CD4-positive, alpha-beta T cell treated with Interleukin-12 subunit alpha and Interleukin-12 subunit beta, for 1 hour (primary cell): ENCODE results near the gene SEZ6L2.
A peak's percentile ranks its signal among the peaks of the same experiment; 100 is the strongest.
"Not testable (repeated sequence)": the region's sequence is repeated elsewhere in the genome, so short reads cannot be mapped to it uniquely, and the experiment has no call there.

Experiments used
- DNase-seq: peaks from one replicate; pipeline ENCODE4 v3.0.0-alpha.2; 2020

The SEZ6L2 gene

GRCh38 chr16:29849505-29849904 is 49.8 kb downstream of the SEZ6L2 start:
- DNase-seq, result no peak

DNA sequence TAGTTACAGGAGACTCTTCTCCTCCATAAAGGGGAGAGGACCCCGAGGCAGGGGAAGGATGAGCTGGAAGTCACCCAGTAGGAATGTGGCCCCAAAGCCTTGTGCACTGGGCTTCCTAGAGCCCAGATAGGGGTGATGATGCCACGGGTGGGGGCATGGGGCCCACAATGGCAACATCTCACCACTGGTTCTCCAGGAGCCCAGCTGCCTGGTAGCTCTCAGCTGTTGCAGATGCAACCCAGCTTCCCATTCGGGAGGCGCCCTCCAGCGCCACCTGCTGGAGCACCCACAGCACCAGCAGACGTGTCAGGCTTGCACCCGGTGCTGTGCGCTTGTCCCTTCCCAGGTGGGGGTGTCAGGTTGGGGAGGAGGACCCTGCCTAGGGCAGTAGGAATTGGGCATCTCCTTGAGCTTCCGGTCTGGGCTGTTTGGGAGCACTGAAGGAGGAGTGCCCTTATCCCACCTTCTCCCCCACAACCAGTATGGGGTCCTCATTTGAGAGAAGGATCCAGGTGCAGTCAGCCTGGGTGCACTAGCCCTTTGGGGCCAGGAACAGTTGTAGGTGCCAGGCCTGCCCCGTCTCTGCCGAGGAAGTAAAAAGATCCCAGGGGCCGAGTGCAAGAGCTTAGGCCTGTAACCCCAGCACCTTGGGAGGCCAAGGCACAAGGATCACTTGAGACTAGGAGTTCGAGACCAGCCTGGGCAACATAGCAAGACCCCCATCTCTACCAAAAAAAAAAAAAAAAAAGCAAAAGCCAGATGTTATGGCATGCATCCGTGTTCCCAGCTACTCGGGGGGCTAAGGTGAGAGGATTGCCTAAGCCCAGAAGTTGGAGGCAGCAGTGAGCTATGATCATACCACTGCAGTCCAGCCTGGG is 50.7 kb downstream of the SEZ6L2 start:
- peak; percentile 83 for DNase-seq

GRCh38 chr16:29845656-29846055 is 53.7 kb downstream of the SEZ6L2 start:
- no peak for DNase-seq

- no peak for DNase-seq
Observed at GRCh38 chr16:29844575-29845331, 54.6 kb downstream of the SEZ6L2 start.

- DNase-seq, result no peak
Observed at GRCh38 chr16:29843931-29844330, 55.4 kb downstream of the SEZ6L2 start.

- DNase-seq, result no peak
Observed at GRCh38 chr16:29842732-29843346, 56.5 kb downstream of the SEZ6L2 start.

- DNase-seq, result no peak
Observed at GRCh38 chr16:29841631-29842030, 57.7 kb downstream of the SEZ6L2 start.

DNA sequence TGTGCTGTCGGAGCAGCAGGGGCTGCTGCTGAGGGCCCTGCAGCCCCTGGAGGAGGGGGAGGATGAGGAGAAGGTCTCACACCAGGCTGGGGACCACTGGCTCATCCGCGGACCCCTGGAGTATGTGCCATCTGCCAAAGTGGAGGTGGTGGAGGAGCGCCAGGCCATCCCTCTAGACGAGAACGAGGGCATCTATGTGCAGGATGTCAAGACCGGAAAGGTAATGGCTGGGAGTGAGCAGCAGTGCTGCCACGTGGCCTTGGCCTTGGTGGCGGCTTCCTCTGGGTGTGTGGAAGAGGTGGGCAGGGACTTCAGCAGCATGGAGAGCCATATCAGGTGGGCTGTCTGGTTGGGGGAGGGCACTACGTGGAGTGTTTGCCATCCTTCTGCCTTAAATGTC is 59.1 kb downstream of the SEZ6L2 start:
- no peak for DNase-seq

DNA sequence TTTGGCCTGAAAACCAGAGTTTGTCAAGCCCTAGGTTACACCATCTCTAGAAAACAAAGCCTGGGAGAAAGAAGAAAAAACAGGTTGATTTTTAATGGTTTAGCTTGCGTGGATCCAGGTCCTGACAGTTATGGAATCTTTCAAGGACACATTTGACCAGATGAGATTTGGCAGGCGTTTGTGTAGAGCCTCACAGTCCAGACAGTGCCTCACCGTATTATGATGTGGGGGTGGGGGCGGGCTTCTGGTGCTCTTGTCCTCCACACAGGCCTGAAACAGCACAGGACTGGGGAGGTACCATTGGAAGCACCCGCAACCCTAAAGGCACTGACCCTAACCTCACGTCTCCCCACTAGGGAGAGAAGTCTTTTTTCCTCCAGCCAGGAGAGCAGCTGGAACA is 59.5 kb downstream of the SEZ6L2 start:
- DNase-seq, result no peak

- no peak for DNase-seq
Observed at GRCh38 chr16:29837841-29838240, 61.5 kb downstream of the SEZ6L2 start.

DNA sequence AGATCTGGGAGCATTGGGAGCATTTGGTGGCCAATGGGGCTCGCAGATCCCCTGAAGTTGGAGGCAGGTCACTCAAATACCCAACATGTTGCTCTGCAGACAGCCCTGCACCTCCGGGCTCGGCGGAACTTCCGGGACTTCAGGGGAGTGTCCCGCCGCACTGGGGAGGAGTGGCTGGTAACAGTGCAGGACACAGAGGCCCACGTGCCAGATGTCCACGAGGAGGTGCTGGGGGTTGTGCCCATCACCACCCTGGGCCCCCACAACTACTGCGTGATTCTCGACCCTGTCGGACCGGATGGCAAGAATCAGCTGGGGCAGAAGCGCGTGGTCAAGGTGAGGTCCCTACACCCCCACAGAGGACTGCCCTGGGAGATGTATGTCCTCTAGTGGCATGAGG is 62.7 kb downstream of the SEZ6L2 start:
- no peak for DNase-seq

DNA sequence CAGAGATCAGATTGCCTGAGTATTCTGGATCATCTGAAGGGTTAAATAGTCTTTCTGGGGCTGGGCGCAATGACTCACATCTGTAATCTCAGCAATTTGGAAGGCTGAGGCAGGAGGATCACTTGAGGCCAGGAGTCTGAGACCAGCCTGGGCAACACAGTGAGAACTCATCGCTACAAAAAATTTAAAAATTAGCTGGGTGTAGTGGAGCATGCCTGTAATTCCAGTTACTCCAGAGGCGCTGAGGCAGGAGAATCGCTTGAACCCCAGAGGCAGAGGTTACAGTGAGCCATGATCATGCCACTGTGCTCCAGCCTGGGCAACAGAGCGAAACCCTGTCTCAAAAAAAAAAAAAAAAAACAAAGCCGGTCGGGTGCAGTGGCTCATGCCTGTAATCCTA is 63.4 kb downstream of the SEZ6L2 start:
- no peak for DNase-seq

DNA sequence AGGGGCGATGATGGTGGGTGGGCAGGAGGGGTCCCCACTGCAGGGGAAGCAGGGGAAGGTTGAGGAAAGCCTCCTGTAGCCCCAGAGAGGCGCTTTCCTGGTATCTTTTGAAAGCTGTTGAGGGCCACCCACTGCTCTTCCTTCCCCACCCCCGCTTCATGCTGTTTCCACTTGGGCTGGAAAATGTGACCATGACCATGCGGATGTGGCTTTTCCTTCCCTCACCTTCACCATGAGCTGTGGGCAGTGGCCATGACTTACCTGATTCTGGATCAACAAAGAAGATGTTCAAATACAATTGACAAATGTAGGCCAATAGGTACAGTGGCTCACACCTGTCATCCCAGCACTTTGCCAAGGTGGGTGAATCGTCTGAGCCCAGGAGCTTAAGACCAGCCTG is 65.3 kb downstream of the SEZ6L2 start:
- DNase-seq, result no peak

- DNase-seq, result not testable (repeated sequence)
Observed at GRCh38 chr16:29833219-29833618, 66.1 kb downstream of the SEZ6L2 start.

- no peak for DNase-seq
Observed at GRCh38 chr16:29831490-29831889, 67.9 kb downstream of the SEZ6L2 start.

- DNase-seq, result no peak
Observed at GRCh38 chr16:29830774-29831173, 68.6 kb downstream of the SEZ6L2 start.

DNA sequence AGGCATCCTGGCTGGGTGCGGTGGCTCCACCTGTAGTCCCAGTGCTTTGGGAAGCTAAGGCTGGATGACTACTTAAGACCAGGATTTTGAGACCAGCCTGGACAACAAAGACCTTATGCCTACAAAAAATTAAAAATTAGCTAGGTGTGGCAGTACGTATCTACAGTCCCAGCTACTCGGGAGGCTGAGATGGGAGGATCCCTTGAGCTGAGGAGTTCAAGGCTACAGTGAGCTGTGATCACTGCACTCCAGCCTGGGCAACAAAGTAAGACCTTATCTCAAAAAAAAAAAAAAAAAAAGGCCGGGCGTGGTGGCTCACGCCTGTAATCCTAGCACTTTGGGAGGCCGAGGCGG is 73.0 kb downstream of the SEZ6L2 start:
- no peak for DNase-seq

DNA sequence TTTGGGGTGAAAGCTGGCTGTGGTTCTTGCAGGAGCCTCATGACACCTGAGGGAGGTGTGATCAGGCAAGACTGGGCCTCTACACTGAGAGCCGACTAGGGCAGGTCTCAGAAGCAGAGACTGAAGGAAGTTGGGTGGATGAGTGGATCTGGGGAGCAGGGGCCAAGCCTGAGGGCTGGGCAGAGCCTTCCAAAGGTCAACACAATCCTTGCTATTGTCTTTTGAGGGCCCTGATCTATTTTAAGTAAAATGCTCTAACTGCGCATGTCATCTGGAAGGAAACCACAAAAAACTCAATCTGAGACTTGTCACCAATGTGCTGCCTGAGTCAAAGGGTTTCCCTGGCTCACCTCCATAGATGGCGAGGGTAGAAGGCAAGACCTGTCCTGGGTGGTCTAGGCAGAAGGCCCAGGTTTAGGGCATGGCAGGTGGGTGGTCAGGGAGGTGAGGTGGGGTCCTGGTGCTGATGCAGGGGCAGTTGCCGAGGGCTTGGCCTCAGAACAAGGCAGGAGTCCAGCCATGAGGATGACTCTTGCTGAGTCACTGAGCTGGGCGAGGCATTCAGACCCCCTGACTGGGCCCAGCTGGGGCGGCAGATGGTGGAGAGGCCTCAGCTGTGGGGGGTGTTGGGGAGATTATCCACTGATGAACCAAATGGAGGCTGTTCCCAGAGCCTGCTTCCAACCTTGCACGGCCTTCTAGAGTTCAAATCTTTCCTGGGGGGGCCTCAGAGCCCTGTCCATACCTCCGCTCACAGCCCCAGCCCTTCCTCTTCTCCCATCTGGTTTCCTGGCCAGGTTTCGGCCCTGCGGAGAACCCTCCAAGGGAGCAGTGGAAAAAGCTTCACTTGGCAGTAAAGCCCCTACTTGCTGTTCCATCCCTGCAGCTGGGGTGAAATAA is 74.0 kb downstream of the SEZ6L2 start:
- peak; percentile 43 for DNase-seq

- DNase-seq, result no peak
Observed at GRCh38 chr16:29824589-29825144, 74.7 kb downstream of the SEZ6L2 start.

- no peak for DNase-seq
Observed at GRCh38 chr16:29821643-29822115, 77.7 kb downstream of the SEZ6L2 start.
